Left kidney (tissue), 8 donors: Measurements from ENCODE around the gene MYBL2. TPM values are rescaled to one million over a fixed set of nuclear protein-coding genes. Genes with fewer than 3 reads are reported as not detected.
"Not testable (repeated sequence)": the region's sequence is repeated elsewhere in the genome, so short reads cannot be mapped to it uniquely, and the experiment has no call there.

ENCODE experiments used
- DNase-seq: peaks from one replicate; pipeline ENCODE4 v3.0.0-alpha.2; 2013
- long read RNA-seq, 8 donors: transcript quantifications; one replicate each; lab custom pipeline, GENCODE V29; 2026
- polyA plus RNA-seq: library from polyadenylated mRNA; unstranded; fragments of 120-200 nt; gene quantifications from one replicate; pipeline ENCODE4 v1.2.1, GENCODE V29; 2013; ENCODE audit not compliant: insufficient read length

Gene MYBL2
- 34.0 TPM for polyA plus RNA-seq
- long read RNA-seq, donor 1, transcript MYBL2-201 (14 exons, 2,639 nt): major isoform, 5 of 10 reads
- long read RNA-seq, donor 1, partial matches to known transcripts: 5 of 10 reads
- long read RNA-seq, donor 1, other reads (novel, unspliced or antisense): 0 of 10 reads
- long read RNA-seq, donor 2, partial matches to known transcripts: 0 of 1 reads
- long read RNA-seq, donor 2, other reads (novel, unspliced or antisense): 0 of 1 reads
- long read RNA-seq, donor 3, partial matches to known transcripts: 5 of 8 reads
- long read RNA-seq, donor 3, other reads (novel, unspliced or antisense): 0 of 8 reads
- long read RNA-seq, donor 4: 0 reads
- long read RNA-seq, donor 5, transcript MYBL2-201 (14 exons, 2,639 nt): major isoform, 7 of 7 reads
- long read RNA-seq, donor 5, partial matches to known transcripts: 0 of 7 reads
- long read RNA-seq, donor 5, other reads (novel, unspliced or antisense): 0 of 7 reads
- long read RNA-seq, donor 6, transcript MYBL2-201 (14 exons, 2,639 nt): major isoform, 6 of 16 reads
- long read RNA-seq, donor 6, partial matches to known transcripts: 10 of 16 reads
- long read RNA-seq, donor 6, other reads (novel, unspliced or antisense): 0 of 16 reads
- long read RNA-seq, donor 7, transcript MYBL2-201 (14 exons, 2,639 nt): major isoform, 10 of 15 reads
- long read RNA-seq, donor 7, partial matches to known transcripts: 5 of 15 reads
- long read RNA-seq, donor 7, other reads (novel, unspliced or antisense): 0 of 15 reads
- long read RNA-seq, donor 8, partial matches to known transcripts: 0 of 2 reads
- long read RNA-seq, donor 8, other reads (novel, unspliced or antisense): 0 of 2 reads

DNA sequence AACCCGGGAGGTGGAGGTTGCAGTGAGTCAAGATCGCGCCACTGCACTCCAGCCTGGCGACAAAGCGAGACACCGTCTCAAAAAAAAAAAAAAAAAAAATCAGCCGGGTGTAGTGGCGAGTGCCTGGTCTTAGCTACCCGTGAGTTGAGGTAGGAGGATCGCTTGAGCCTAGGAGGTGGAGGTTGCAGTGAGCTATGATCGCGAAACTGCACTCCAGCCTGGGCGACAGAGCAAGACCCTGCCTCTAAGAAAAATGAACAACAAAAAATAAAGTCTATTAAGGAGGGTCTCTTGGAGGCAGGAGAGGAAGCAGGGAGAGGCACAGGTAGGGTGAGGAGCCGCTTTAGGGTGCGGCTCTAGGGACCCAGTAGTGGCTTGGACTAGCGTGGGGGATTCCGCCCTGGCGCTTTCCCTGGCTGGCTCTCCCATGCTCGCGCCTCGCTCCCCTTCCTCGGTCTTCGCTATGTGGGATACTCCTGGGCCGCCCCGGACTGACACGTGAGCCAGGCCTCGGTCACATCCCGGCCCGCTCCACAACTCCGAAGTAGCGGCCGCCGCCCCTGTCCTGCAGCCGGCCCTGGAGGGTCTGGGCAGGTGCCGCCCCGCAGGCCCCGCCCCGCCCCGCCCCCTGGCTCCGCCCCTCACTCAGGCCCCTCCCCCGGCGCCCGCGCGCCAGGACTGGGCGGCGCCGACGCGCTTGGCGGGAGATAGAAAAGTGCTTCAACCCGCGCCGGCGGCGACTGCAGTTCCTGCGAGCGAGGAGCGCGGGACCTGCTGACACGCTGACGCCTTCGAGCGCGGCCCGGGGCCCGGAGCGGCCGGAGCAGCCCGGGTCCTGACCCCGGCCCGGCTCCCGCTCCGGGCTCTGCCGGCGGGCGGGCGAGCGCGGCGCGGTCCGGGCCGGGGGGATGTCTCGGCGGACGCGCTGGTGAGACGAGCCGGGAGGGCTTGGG lies at the start of gene MYBL2:
Gene MYBL2 (plus strand): TSS at position 739 of the 953 bp plus-strand sequence. CDS start 170 bp downstream, at position 909.
- peak; percentile 56 for DNase-seq

DNA sequence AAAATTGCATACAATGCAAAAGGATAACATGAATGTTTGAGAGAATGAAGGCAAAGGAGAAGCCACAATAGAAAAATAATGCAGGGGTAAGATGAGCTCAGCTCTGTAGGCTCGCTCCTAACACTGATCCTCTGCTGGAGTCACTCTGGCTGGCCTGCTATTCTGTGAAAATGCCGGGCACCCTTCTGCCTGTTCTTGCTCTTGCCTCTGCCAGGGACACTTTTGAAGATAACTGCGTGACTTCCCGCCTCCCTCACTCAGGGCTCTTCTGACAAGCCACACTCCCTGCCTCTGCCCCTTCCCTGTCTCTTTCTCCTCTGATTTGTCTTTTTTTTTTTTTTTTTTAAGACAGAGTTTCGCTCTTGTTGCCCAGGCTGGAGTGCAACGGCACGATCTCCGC lies 35.3 kb upstream of the MYBL2 start:
- no peak for DNase-seq

DNA sequence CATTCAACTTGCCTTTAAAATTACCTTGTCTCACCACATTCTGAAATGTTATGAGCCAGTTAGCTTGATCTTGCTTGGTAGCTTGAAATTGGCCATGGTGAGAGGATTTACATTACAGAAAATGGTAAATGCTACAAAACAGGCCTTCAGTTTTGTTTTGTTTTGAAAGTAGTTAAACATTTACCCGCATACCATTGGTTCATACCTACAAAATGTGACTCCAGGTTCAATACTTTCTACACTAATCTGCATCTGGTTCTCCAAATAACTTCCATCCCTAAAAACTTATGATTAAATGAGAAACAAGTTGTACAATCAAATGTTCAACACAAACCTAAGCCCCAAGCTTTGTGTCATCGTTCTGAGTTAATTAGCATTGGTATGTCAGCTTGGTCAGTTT lies 30.5 kb upstream of the MYBL2 start:
- DNase-seq: no peak

GRCh38 chr20:43642548-43642947 lies 24.4 kb upstream of the MYBL2 start:
- no peak for DNase-seq

- DNase-seq: no peak
These were observed 15.9 kb upstream of the MYBL2 start for GRCh38 chr20:43650997-43651525.

GRCh38 chr20:43651650-43652184 lies 15.2 kb upstream of the MYBL2 start:
- not testable (repeated sequence) for DNase-seq

DNA sequence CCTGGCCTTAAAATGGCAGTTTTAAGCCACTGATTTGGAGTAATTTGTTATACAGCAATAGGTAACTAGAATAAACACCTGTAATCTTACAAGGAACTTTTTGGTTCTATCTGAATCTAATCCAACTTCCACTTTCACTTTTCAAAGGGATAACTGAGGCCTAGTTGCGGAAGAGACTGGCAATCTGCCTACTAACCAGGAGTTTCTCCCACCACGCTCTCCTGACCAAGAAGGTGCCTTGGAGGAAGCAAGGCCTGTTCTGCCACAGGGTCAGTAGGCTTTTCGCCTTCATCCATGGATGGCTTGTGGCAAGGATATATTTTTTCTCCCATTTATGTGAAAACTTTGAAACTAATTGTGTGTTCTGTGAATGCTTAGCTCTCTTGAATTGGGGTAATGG lies 12.9 kb upstream of the MYBL2 start:
- DNase-seq: no peak

DNA sequence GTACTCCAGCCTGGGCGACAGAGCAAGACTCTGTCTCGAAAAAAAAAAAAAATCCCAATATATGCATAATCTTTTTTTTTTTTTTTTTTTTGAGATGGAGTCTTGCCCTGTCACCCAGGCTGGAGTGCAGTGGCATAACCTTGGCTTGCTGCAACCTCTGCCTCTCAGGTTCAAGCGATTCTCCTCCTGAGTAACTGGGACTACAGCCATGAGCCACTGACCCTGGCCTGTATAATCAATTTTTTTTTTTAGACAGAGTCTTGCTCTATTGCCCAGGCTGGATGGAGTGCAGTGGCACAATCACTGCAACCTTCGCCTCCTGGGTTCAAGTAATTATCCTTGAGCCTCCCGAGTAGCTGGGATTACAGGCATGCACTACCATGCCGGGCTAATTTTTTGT lies 11.7 kb upstream of the MYBL2 start:
- DNase-seq: not testable (repeated sequence)

- no peak for DNase-seq
These were observed 11.0 kb upstream of the MYBL2 start for GRCh38 chr20:43655937-43656336.

DNA sequence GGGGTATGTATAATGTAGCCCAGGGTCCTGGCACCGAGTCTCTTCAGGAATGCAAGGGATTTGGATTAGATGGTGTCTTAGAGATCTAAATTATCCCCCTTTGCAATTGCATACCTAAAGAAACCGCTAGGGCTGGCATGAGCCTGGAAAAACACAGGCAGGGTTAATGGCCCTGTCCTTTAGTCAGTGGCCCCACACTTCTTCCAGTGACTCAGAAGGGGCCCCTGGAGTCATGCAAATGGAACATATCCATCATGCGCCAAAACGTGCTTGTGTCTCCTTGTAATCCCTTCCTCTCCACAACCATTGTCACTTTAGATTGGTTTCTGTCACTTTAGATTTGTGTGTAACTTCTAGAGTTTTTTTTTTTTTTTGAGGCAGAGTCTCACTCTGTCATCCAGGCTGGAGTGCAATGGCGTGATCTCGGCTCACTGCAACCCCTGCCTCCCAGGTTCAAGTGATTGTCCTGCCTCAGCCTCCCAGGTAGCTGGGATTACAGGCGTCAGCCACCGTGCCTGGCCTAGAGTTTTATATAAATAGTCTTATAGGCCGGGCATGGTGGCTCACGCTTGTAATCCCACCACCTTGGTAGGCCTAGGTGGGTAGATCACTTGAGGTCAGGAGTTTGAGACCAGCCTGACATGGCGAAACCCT lies 8.7 kb upstream of the MYBL2 start:
- peak; percentile 21 for DNase-seq

DNA sequence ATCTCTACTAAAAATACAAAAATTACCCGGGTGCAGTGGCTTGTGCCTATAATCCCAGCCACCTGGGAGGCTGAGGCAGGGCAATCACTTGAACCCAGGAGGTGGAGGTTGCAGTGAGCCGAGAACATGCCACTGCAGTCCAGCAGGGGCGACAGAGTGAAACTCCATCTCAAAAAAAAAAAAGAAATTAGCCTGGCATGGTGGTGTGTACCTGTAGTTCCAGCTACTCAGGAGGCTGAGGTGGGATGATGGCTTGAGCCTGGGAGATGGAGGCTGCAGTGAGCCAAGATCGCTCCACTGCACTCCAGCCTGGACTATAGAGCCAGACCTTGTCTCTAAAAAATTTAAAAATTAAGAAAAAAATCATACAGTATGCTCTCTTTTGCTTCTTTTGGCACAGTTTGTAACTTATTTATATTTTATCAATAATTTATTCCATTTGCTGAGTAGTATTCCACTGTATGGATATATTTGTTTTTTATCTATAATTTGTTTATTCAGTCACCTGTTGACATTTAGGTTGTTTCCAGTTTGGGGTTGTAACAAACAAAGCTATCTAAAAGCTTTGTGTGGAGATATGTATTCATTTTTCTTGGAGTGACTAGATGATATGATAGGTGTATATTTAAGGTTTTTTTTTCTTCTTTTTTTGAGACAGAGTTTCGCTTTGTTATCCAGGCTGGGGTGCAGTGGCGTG lies 8.0 kb upstream of the MYBL2 start:
- no peak for DNase-seq

DNA sequence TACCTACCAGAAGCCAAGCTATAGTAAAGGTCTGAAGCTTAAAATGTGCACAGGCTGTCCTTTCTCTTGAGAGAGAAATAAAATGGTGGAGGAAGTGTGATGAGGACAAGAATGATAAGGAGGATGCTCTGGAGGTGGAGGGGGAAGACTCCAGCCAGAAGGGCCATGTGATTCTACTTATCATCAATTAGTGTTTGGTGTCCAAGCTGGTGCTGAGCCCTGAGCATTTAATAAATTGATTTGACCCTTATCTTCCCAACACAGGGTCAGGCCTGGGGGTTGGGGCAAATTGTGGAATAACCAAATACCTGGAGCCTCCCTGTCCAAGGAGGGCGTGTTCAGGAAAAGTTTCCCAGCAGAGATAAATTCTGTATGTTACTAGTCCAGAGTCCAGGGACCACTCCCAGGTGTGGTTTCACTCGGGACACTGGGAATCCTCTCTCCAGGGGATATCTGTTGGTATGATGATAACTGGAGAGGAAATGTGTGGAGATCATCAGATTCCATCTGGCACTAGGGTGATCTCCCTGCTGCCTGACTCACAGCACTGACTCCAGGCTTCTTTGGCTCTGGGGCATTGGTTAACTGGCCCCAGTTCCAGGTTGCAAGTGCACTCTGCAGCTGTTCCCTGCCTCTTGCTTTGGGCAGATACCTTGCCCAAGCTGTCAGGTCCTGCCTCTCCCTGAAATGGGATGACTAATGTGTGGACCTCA lies 3.8 kb upstream of the MYBL2 start:
- no peak for DNase-seq

GRCh38 chr20:43665466-43666176 lies 1.3 kb upstream of the MYBL2 start:
- DNase-seq: no peak

- DNase-seq: peak; percentile 12
These were observed 623 bp downstream of the MYBL2 start for GRCh38 chr20:43667341-43668132.

GRCh38 chr20:43669332-43669731 lies 2.4 kb downstream of the MYBL2 start:
- no peak for DNase-seq

DNA sequence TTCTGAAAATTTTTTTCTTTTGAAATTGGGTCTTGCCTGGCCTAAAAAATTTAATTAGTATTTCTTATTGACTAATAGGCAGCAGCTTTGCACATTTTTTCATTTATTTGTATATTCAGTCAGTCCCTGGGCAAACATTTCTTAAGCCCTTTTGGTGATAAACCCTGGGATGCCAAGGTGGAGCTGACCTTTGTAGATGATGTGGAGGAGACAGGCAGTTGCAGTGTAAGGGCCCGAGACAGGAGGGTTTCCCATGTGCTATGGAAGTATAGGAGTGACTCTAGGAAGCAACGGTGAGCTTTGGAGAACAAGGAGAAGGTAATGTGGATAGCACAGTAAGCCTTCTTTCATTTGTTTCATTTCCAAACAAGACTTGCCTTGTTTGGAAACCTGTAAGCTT lies 3.5 kb downstream of the MYBL2 start:
- no peak for DNase-seq

- no peak for DNase-seq
These were observed 9.5 kb downstream of the MYBL2 start for GRCh38 chr20:43676368-43676767.

- no peak for DNase-seq
These were observed 14.1 kb downstream of the MYBL2 start for GRCh38 chr20:43680981-43681380.
